Endothelial cell of umbilical vein (primary cell): ENCODE measurements around the gene SUSD2. TPM values are rescaled to one million over a fixed set of nuclear protein-coding genes. Genes with fewer than 3 reads are reported as not detected.

ENCODE experiments used
- BruUV-seq: library from RNA; stranded (reverse); fragments of 400-500 nt; replicated peaks from 2 replicates; lab custom pipeline; 2021; lab: Mats Ljungman, UMichigan
- CTCF ChIA-PET: fragments of 300-600, 350-600 bp; sonication (Branson Sonifier 250); formaldehyde crosslinking; loops from one replicate; lab custom pipeline; 2021; ENCODE audit warnings: antibody characterized with exemption, inconsistent platforms; lab: Charles Lee
- POLR2A ChIA-PET: fragments of 300-600, 350-600 bp; sonication (Branson Sonifier 250); formaldehyde crosslinking; loops from one replicate; lab custom pipeline; 2021; ENCODE audit warnings: antibody characterized with exemption, inconsistent platforms; lab: Charles Lee
- DNase-seq: peaks from one replicate; pipeline ENCODE4 v3.0.0-alpha.2; 2011; ENCODE audit warnings: low read depth, low spot score
- FAIRE-seq: peaks from 2 replicates; lab custom pipeline; 2011; peaks lifted over from hg19 to GRCh38; lab: Jason Lieb, UNC
- H2AFZ ChIP-seq: 2 replicates; pipeline ENCODE4 v1.6.0; 2012; ENCODE audit warnings: low read depth, low read length, control low read depth, inconsistent platforms
- H3K27ac ChIP-seq: 2 replicates; pipeline ENCODE4 v1.5.1; 2011; ENCODE audit warnings: low read depth, mild to moderate bottlenecking, control low read depth, low read length, moderate library complexity; ENCODE audit not compliant: insufficient read depth
- H3K27me3 ChIP-seq, 2 experiments: 2 replicates each; pipeline versions ENCODE4 v1.6.0 to v1.6.1; 2011; ENCODE audit warnings: low read length in 2 of 2, mixed read lengths in 1 of 2; ENCODE audit not compliant: control insufficient read depth in 2 of 2, insufficient read depth in 2 of 2
- H3K36me3 ChIP-seq, 2 experiments: 2 replicates in 1 of 2; 3 replicates in 1 of 2; pipeline ENCODE4 v1.5.1; 2011; ENCODE audit warnings: low read length in 2 of 2, mild to moderate bottlenecking in 1 of 2, moderate library complexity in 1 of 2; ENCODE audit not compliant: control insufficient read depth in 2 of 2, insufficient read depth in 2 of 2; ENCODE audit errors: extremely low read depth in 1 of 2
- H3K4me1 ChIP-seq: 3 replicates; pipeline ENCODE4 v1.5.1; 2011; ENCODE audit warnings: mild to moderate bottlenecking, low read length; ENCODE audit not compliant: control insufficient read depth, insufficient read depth; ENCODE audit errors: extremely low read depth
- H3K4me2 ChIP-seq: 2 replicates; pipeline ENCODE4 v1.6.1; 2011; ENCODE audit warnings: low read length, control low read depth, mixed read lengths; ENCODE audit not compliant: insufficient read depth
- H3K4me3 ChIP-seq, 3 experiments: fragments of 200-600 bp in 1 of 3; sonication (generic), shearing (Covaris generic) in 1 of 3; replicated peaks in 1 of 3; 2 replicates each; pipeline ENCODE4 v1.5.1; 2011 to 2016; ENCODE audit warnings: control low read depth in 3 of 3, low read length in 3 of 3, mild to moderate bottlenecking in 2 of 3, inconsistent platforms in 1 of 3, low read depth in 1 of 3, moderate library complexity in 1 of 3; ENCODE audit not compliant: insufficient read depth in 1 of 3
- H3K79me2 ChIP-seq: 2 replicates; pipeline ENCODE4 v1.6.0; 2012; ENCODE audit warnings: low read length, inconsistent platforms; ENCODE audit not compliant: control insufficient read depth, insufficient read depth
- H3K9ac ChIP-seq: replicated peaks from 2 replicates; pipeline ENCODE3; 2011; ENCODE audit warnings: low read length, control low read depth; ENCODE audit not compliant: insufficient read depth; ENCODE audit errors: extremely low read depth
- H3K9me1 ChIP-seq: replicated peaks from 3 replicates; pipeline ENCODE4 v1.6.0; 2011; ENCODE audit warnings: mild to moderate bottlenecking, low read length; ENCODE audit not compliant: control insufficient read depth, insufficient read depth; ENCODE audit errors: extremely low read depth
- H3K9me3 ChIP-seq: replicated peaks from 2 replicates; pipeline ENCODE4 v1.5.1; 2012; ENCODE audit warnings: low read length, inconsistent platforms; ENCODE audit not compliant: control insufficient read depth, insufficient read depth
- H4K20me1 ChIP-seq: replicated peaks from 2 replicates; pipeline ENCODE3; 2011; ENCODE audit warnings: mild to moderate bottlenecking, low read length; ENCODE audit not compliant: control insufficient read depth, insufficient read depth; ENCODE audit errors: extremely low read depth
- EZH2 ChIP-seq: IDR thresholded peaks from 2 replicates; pipeline ENCODE4 v1.6.1; 2012; ENCODE audit warnings: borderline replicate concordance, low read depth, mild to moderate bottlenecking, moderate library complexity, low read length, inconsistent platforms; ENCODE audit not compliant: severe bottlenecking
- FOS ChIP-seq: IDR thresholded peaks from 2 replicates; pipeline ENCODE4 v1.6.1; 2011; ENCODE audit warnings: mild to moderate bottlenecking, low read length, moderate library complexity, borderline replicate concordance; ENCODE audit not compliant: insufficient read depth
- GATA2 ChIP-seq: IDR thresholded peaks from 2 replicates; pipeline ENCODE4 v1.7.0; 2011; ENCODE audit warnings: low read depth, mild to moderate bottlenecking, moderate library complexity, mixed read lengths, low read length; ENCODE audit not compliant: insufficient read length, insufficient read depth
- JUN ChIP-seq: IDR thresholded peaks from 2 replicates; pipeline ENCODE4 v1.6.1; 2011; ENCODE audit warnings: borderline replicate concordance, low read depth; ENCODE audit not compliant: insufficient read length, insufficient read depth
- MYC ChIP-seq: IDR thresholded peaks from one replicate; pipeline ENCODE4 v1.6.1; 2011; ENCODE audit warnings: mild to moderate bottlenecking, low read depth, low read length
- POLR2A ChIP-seq: IDR thresholded peaks from 2 replicates; pipeline ENCODE4 v1.6.1; 2012; ENCODE audit warnings: low read depth, mild to moderate bottlenecking, control low read depth, low read length
- POLR2AphosphoS5 ChIP-seq: IDR thresholded peaks from 2 replicates; pipeline ENCODE4 v1.6.1; 2012; ENCODE audit warnings: low read depth, mild to moderate bottlenecking, control low read depth, low read length, moderate library complexity; ENCODE audit not compliant: insufficient read depth
- dilution Hi-C: fragments of 300-500 bp; cut with MboI; formaldehyde crosslinking; loops from one replicate; pipeline ENCODE4 v1.15.0; 2019; ENCODE audit warnings: low sequenced_read_pairs; ENCODE audit not compliant: extremely low pct_ligation_motif_present
- intact Hi-C: fragments of 100-400 bp; cut with micrococcal nuclease; formaldehyde crosslinking; loops from one replicate; pipeline ENCODE4 v1.10.0; 2022
- polyA plus RNA-seq, 4 experiments: library from polyadenylated mRNA; depleted of rRNA in 3 of 4; stranded (reverse) in 3 of 4; unstranded in 1 of 4; fragments of >200 nt; gene quantifications; 2 replicates each; pipeline versions ENCODE4 v1.2.1 to v1.2.3, GENCODE V29; 2011 to 2012; ENCODE audit warnings: missing spikeins in 1 of 4
- total RNA-seq: library from RNA; stranded (reverse); gene quantifications from 2 replicates; pipeline ENCODE4 v1.2.3, GENCODE V29; 2021
- TF ChIP-seq, protein P1 (sequence below): IDR thresholded peaks from 2 replicates; pipeline ENCODE4 v1.6.1; 2011; ENCODE audit not compliant: insufficient read depth, insufficient read length
- TF ChIP-seq, protein P2 (sequence below), 2 donors: IDR thresholded peaks; 1 replicate in 1 of 2; 2 replicates in 1 of 2; pipeline ENCODE4 v1.5.1; 2011; ENCODE audit warnings: low read length in 2 of 2, mild to moderate bottlenecking in 2 of 2, moderate library complexity in 2 of 2, control low read depth in 1 of 2, inconsistent platforms in 1 of 2, low read depth in 1 of 2; ENCODE audit not compliant: insufficient read depth in 1 of 2; ENCODE audit errors: extremely low read depth in 1 of 2

SUSD2 gene
- total and polyA plus RNA-seq, 2 donors (not counting 3 experiments of a cell fraction or from before 2014, with no cell fraction given): 0.26 to 0.27 TPM

DNA sequence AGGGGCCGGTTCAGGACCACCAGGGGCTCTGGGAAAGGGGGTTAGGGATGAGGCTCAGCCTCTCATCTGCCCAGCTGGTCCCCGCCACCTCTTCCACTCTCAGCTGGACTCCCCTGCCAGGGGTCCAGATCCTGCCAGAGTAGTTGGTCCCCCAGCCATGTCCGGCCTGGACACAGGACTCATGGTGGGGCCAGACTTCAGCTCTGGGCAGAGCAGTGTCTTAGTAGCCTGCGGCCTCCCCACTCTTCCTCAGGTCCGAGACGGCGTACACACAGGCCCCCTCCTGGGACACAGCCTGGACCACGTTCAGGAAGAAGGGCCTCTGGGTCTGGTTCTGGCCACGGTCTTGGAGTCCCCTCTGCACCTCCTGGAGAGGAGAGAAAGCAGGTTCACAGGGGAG is 38.5 kb downstream of the SUSD2 start:
- H3K4me2 ChIP-seq: no peak overlapping the region
- H3K4me1 ChIP-seq: no peaks in the 10 kb centered on the region
- no peak for FAIRE-seq
- dilution Hi-C loops (no loop called here), intact Hi-C loops (no loop called here)
- DNase-seq: no peak
- no peaks in the 10 kb centered on the region for H4K20me1 ChIP-seq
- ChIA-PET POLR2A (no interaction called here), CTCF (no interaction called here)
- no peak overlapping the region for H2AFZ ChIP-seq
- BruUV-seq: no TSS peak
- H3K27ac ChIP-seq: no peak overlapping the region
- no peak overlapping the region for H3K9ac ChIP-seq
- H3K4me3 ChIP-seq: no peak overlapping the region
- H3K36me3 ChIP-seq: peaks cover 5 to 19% of the 10 kb centered on the region in 2 experiments
- no peaks in the 10 kb centered on the region for H3K9me3 ChIP-seq
- no peaks in the 10 kb centered on the region for H3K27me3 ChIP-seq
- TF ChIP-seq EZH2: no peak
- TF ChIP-seq, protein P1, sequence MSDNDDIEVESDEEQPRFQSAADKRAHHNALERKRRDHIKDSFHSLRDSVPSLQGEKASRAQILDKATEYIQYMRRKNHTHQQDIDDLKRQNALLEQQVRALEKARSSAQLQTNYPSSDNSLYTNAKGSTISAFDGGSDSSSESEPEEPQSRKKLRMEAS: no peak
- TF ChIP-seq GATA2: no peak
- H3K9me1 ChIP-seq: no peaks in the 10 kb centered on the region
- H3K79me2 ChIP-seq: no peaks in the 10 kb centered on the region

DNA sequence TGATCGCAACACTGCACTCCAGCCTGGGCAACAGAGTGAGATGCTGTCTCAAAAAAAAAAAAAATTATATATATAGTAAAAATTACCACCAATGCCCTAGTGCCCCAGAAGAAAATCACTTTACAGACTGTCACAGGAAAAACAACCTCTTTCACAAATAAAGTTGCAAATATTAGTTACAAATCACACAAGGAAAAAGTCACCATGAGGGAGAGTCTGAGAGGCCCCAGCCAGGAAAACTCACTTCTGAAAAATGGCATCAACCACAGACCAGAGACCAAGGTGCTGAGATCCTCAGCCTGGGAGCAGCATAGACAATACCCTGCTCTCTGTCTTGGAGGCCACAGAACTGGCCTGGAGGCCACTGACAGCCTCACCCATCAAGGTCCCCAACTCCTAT is 43.2 kb downstream of the SUSD2 start:
- peaks cover 5 to 34% of the 10 kb centered on the region in 2 experiments for H3K36me3 ChIP-seq
- no peak for FAIRE-seq
- dilution Hi-C loops: no loop called here

More for the DNA sequence above, 43.2 kb downstream of the SUSD2 start:
- no peaks in the 10 kb centered on the region for H3K4me1 ChIP-seq
- no peaks in the 10 kb centered on the region for H3K9me3 ChIP-seq
- no peak overlapping the region for H3K4me2 ChIP-seq
- no peak overlapping the region for H2AFZ ChIP-seq
- DNase-seq: no peak
- intact Hi-C loops: no loop called here
- H4K20me1 ChIP-seq: no peaks in the 10 kb centered on the region
- ChIA-PET POLR2A (no interaction called here), CTCF (no interaction called here)
- TF ChIP-seq EZH2 (no peak), POLR2AphosphoS5 (no peak), MYC (no peak), FOS (no peak), POLR2A (no peak), JUN (no peak), GATA2 (no peak)
- TF ChIP-seq, protein P1: no peak
- TF ChIP-seq, protein P2, sequence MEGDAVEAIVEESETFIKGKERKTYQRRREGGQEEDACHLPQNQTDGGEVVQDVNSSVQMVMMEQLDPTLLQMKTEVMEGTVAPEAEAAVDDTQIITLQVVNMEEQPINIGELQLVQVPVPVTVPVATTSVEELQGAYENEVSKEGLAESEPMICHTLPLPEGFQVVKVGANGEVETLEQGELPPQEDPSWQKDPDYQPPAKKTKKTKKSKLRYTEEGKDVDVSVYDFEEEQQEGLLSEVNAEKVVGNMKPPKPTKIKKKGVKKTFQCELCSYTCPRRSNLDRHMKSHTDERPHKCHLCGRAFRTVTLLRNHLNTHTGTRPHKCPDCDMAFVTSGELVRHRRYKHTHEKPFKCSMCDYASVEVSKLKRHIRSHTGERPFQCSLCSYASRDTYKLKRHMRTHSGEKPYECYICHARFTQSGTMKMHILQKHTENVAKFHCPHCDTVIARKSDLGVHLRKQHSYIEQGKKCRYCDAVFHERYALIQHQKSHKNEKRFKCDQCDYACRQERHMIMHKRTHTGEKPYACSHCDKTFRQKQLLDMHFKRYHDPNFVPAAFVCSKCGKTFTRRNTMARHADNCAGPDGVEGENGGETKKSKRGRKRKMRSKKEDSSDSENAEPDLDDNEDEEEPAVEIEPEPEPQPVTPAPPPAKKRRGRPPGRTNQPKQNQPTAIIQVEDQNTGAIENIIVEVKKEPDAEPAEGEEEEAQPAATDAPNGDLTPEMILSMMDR (IDR thresholded peaks at IDR 0.05; ENCODE audit: extremely low read depth in 1 of 2, insufficient read depth in 1 of 2, low read depth in 1 of 2, low read length in 2 of 2): no peak
- no TSS peak for BruUV-seq
- H3K79me2 ChIP-seq: no peaks in the 10 kb centered on the region
- no peaks in the 10 kb centered on the region for H3K9me1 ChIP-seq
- H3K27ac ChIP-seq: no peak overlapping the region
- no peaks in the 10 kb centered on the region for H3K27me3 ChIP-seq
- no peak overlapping the region for H3K4me3 ChIP-seq
- H3K9ac ChIP-seq: no peak overlapping the region
